Esophagus muscularis mucosa (tissue), 4 donors: ENCODE results near the gene SEC14L2. TPM values are rescaled to one million over a fixed set of nuclear protein-coding genes. Genes with fewer than 3 reads are reported as not detected.

Experiments
- DNase-seq: peaks from one replicate; pipeline ENCODE4 v3.0.0-alpha.2; 2017; ENCODE audit errors: extremely low spot score
- H3K27ac ChIP-seq, 4 donors: fragments of 200-600 bp; sonication (generic); replicated peaks in 1 of 4; 1 replicate in 3 of 4; 2 replicates in 1 of 4; pipeline ENCODE4 v1.5.1; 2016 to 2019; ENCODE audit warnings: mild to moderate bottlenecking in 1 of 4
- H3K27me3 ChIP-seq, 4 donors: fragments of 200-600 bp; sonication (generic); one replicate each; pipeline versions ENCODE4 v1.5.1 to v1.6.0; 2016 to 2019
- H3K36me3 ChIP-seq, 4 donors: fragments of 200-600 bp; sonication (generic); one replicate each; pipeline ENCODE4 v1.5.1; 2016 to 2019
- H3K4me1 ChIP-seq, 4 donors: fragments of 200-600 bp; sonication (generic); one replicate each; pipeline ENCODE4 v1.5.1; 2016 to 2019
- H3K4me3 ChIP-seq, 4 donors: fragments of 200-600 bp; sonication (generic); 1 replicate in 2 of 4; 2 replicates in 2 of 4; pipeline ENCODE4 v1.5.1; 2016 to 2019; ENCODE audit warnings: mild to moderate bottlenecking in 4 of 4, moderate library complexity in 1 of 4
- H3K9me3 ChIP-seq, 4 donors: fragments of 200-600 bp; sonication (generic); 1 replicate in 3 of 4; 2 replicates in 1 of 4; pipeline ENCODE4 v1.5.1; 2016 to 2019
- EP300 ChIP-seq: sonication (generic); formaldehyde crosslinking; IDR thresholded peaks from one replicate; pipeline ENCODE4 v1.6.1; 2017; ENCODE audit warnings: antibody characterized with exemption
- POLR2A ChIP-seq: fragments of 450-650 bp; IDR thresholded peaks from one replicate; pipeline ENCODE4 v1.6.1; 2017; ENCODE audit warnings: antibody characterized with exemption, moderate library complexity, mild to moderate bottlenecking, low read depth
- POLR2AphosphoS5 ChIP-seq, 2 donors: sonication (generic); formaldehyde crosslinking; IDR thresholded peaks; one replicate each; pipeline ENCODE4 v1.6.1; 2017; ENCODE audit warnings: antibody characterized with exemption in 2 of 2
- WGBS: methylation state at CpG from one replicate; pipeline ENCODE4 v1.1.5; 2018; 5-methylcytosine and 5-hydroxymethylcytosine counted together
- intact Hi-C: fragments of 100-400 bp; cut with DNase I; formaldehyde crosslinking; loops from one replicate; pipeline ENCODE4 v1.15.1; 2023
- total RNA-seq, 4 donors: library from RNA; depleted of rRNA; stranded (reverse); fragments of >200 nt; gene quantifications; one replicate each; pipeline versions ENCODE4 v1.1.0 to v1.2.1, GENCODE V29; 2016
- TF ChIP-seq, protein P1 (sequence below), 3 experiments: fragments of 200-600 bp in 2 of 3; fragments of 450-650 bp in 1 of 3; sonication (generic) in 2 of 3; IDR thresholded peaks; one replicate each; pipeline ENCODE4 v1.5.1; 2017 to 2019; ENCODE audit warnings: antibody characterized with exemption in 3 of 3, mild to moderate bottlenecking in 2 of 3, moderate library complexity in 1 of 3

SEC14L2 gene
- total RNA-seq, 4 donors from 2014 or later, result 3.3 to 16.7 (median 8.5) TPM

GRCh38 chr22:30438559-30438958, 41.7 kb downstream of the SEC14L2 start:
- intact Hi-C loops, result no loop called here

DNA sequence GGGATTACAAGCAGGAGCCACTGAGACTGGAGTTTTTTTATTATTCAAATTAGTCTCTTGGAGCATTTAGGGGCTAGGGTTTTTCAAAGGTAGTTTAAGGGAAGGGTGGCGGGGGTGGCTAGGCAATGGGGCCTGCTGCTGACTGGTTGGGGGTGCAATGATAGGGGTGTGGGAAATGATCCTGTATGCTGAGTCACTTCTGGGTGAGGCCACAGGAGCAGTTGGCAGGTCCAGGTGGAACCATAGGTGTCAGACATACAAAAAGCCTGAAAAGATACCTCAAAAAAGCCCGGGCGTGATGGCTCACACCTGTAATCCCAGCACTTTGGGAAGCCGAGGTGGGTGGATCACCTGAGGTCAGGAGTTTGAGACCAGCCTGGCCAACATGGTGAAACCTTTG, 42.4 kb downstream of the SEC14L2 start:
- intact Hi-C loops, result no loop called here
- Histone ChIP-seq H3K4me3 (no peak overlapping the region), H3K36me3 (no peaks in the 10 kb centered on the region), H3K4me1 (peaks cover 0 to 5% (median 0%) of the 10 kb centered on the region in 4 donors), H3K27ac (no peak overlapping the region), H3K9me3 (no peaks in the 10 kb centered on the region), H3K27me3 (peaks cover 0 to 20% (median 0%) of the 10 kb centered on the region in 4 donors)
- no peak for DNase-seq
- TF ChIP-seq, protein P1, sequence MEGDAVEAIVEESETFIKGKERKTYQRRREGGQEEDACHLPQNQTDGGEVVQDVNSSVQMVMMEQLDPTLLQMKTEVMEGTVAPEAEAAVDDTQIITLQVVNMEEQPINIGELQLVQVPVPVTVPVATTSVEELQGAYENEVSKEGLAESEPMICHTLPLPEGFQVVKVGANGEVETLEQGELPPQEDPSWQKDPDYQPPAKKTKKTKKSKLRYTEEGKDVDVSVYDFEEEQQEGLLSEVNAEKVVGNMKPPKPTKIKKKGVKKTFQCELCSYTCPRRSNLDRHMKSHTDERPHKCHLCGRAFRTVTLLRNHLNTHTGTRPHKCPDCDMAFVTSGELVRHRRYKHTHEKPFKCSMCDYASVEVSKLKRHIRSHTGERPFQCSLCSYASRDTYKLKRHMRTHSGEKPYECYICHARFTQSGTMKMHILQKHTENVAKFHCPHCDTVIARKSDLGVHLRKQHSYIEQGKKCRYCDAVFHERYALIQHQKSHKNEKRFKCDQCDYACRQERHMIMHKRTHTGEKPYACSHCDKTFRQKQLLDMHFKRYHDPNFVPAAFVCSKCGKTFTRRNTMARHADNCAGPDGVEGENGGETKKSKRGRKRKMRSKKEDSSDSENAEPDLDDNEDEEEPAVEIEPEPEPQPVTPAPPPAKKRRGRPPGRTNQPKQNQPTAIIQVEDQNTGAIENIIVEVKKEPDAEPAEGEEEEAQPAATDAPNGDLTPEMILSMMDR (IDR thresholded peaks at IDR 0.05), result no peak
- TF ChIP-seq POLR2AphosphoS5 (IDR thresholded peaks at IDR 0.05), result no peak
- TF ChIP-seq EP300, result no peak
- no peak for TF ChIP-seq POLR2A
- WGBS, result 94% methylated on average over 4 of the region's 4 CpGs

More at GRCh38 chr22:30438559-30438958, 41.7 kb downstream of the SEC14L2 start:
- H3K4me3 ChIP-seq, result no peak overlapping the region
- peaks cover 0 to 5% (median 0%) of the 10 kb centered on the region in 4 donors for H3K4me1 ChIP-seq
- H3K27me3 ChIP-seq, result peaks cover 0 to 19% (median 0%) of the 10 kb centered on the region in 4 donors
- no peak overlapping the region for H3K27ac ChIP-seq
- no peaks in the 10 kb centered on the region for H3K36me3 ChIP-seq
- TF ChIP-seq EP300 (no peak), POLR2A (no peak), POLR2AphosphoS5 (IDR thresholded peaks at IDR 0.05) (no peak)
- TF ChIP-seq, protein P1 (IDR thresholded peaks at IDR 0.05), result no peak
- H3K9me3 ChIP-seq, result no peaks in the 10 kb centered on the region
- no peak for DNase-seq
- 79% methylated on average over 3 of the region's 3 CpGs for WGBS

- peaks cover 0 to 5% (median 0%) of the 10 kb centered on the region in 4 donors for H3K4me1 ChIP-seq
- H3K27me3 ChIP-seq, result peaks cover 0 to 26% (median 0%) of the 10 kb centered on the region in 4 donors
- no peak for DNase-seq
- H3K9me3 ChIP-seq, result no peaks in the 10 kb centered on the region
- WGBS, result 88% methylated on average over 7 of the region's 11 CpGs
- intact Hi-C loops, result no loop called here
- TF ChIP-seq, protein P1 (IDR thresholded peaks at IDR 0.05), result no peak
- TF ChIP-seq POLR2AphosphoS5 (IDR thresholded peaks at IDR 0.05) (no peak), POLR2A (no peak), EP300 (no peak)
- no peaks in the 10 kb centered on the region for H3K36me3 ChIP-seq
- H3K27ac ChIP-seq, result no peak overlapping the region
- H3K4me3 ChIP-seq, result no peak overlapping the region
These were observed 43.0 kb downstream of the SEC14L2 start for GRCh38 chr22:30439836-30440235.

DNA sequence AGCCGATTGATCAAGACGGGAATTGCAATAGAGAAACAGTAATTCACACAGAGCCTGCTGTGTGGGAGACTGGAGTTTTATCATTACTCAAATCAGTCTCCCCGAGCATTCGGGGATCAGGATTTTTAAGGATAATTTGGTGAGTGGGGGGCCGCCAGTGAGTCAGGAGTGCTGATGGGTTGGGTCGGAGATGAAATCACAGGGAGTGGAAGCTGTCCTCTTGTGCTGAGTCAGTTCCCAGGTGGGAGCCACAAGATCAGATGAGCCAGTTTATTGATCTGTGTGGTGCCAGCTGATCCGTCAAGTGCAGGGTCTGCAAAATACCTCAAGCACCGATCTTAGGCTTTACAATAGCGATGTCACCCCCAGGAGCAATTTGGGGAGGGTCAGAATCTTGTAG, 44.3 kb downstream of the SEC14L2 start:
- no peaks in the 10 kb centered on the region for H3K4me1 ChIP-seq
- H3K9me3 ChIP-seq, result no peaks in the 10 kb centered on the region
- 84% methylated on average over 9 of the region's 9 CpGs for WGBS
- intact Hi-C loops, result no loop called here
- H3K4me3 ChIP-seq, result no peak overlapping the region
- H3K36me3 ChIP-seq, result no peaks in the 10 kb centered on the region
- no peak overlapping the region for H3K27ac ChIP-seq
- no peak for DNase-seq
- peaks cover 0 to 38% (median 0%) of the 10 kb centered on the region in 4 donors for H3K27me3 ChIP-seq
- TF ChIP-seq, protein P1 (IDR thresholded peaks at IDR 0.05), result no peak
- no peak for TF ChIP-seq POLR2A
